AG04449 (cell line): ENCODE measurements around the gene RMND5B.
"Not testable (repeated sequence)": the region's sequence is repeated elsewhere in the genome, so short reads cannot be mapped to it uniquely, and the experiment has no call there.

ENCODE experiments used
- CTCF ChIA-PET: fragments of 350-600 bp; formaldehyde crosslinking; extraction: SDS; loops from one replicate; lab custom pipeline; 2021; ENCODE audit warnings: antibody characterized with exemption; lab: Yijun Ruan, JAX
- POLR2A ChIA-PET: fragments of 400-600, 350-600 bp; formaldehyde crosslinking; extraction: SDS; loops from one replicate; lab custom pipeline; 2020; ENCODE audit warnings: antibody characterized with exemption, inconsistent platforms; lab: Yijun Ruan, JAX
- DNase-seq: peaks from one replicate; pipeline ENCODE4 v3.0.0-alpha.2; 2010; ENCODE audit warnings: low read depth, low spot score
- H3K4me3 ChIP-seq: 2 replicates; pipeline ENCODE4 v1.5.1; 2011; ENCODE audit warnings: low read depth, mild to moderate bottlenecking, control low read depth, low read length
- CTCF ChIP-seq: IDR thresholded peaks from one replicate; pipeline ENCODE4 v1.5.1; 2011; ENCODE audit warnings: mild to moderate bottlenecking, moderate library complexity, low read length, control low read depth, inconsistent platforms; ENCODE audit not compliant: insufficient read depth; ENCODE audit errors: missing control alignments

The RMND5B gene

GRCh38 chr5:178130576-178131445, at the start of gene RMND5B:
Gene RMND5B (plus strand): TSS chr5:178131014. CDS start chr5:178138120, 7,106 bp downstream.
- ChIA-PET CTCF (interaction anchor here (1.4 to 2.5 kb wide), 2 partner anchors 10 to 55 kb away, joined by 4 to 9 read pairs; no protein-coding TSS in a partner anchor), POLR2A (no interaction called here)
- no peak for TF ChIP-seq CTCF
- DNase-seq = no peak
- peak within 1 kb of the TSS; percentile 75 for H3K4me3 ChIP-seq

- DNase-seq = no peak
- no peak overlapping the region for H3K4me3 ChIP-seq
- no peak for TF ChIP-seq CTCF
- POLR2A ChIA-PET = no interaction called here
- CTCF ChIA-PET = no interaction called here
Observed at GRCh38 chr5:178081571-178082243, 49.1 kb upstream of the RMND5B start.

- no peak for DNase-seq
- H3K4me3 ChIP-seq = no peak overlapping the region
- ChIA-PET POLR2A (no interaction called here), CTCF (interaction anchor here (1.0 kb wide), 1 partner anchor 13 kb away, joined by 3 read pairs; no protein-coding TSS in a partner anchor)
- TF ChIP-seq CTCF = no peak
Observed at GRCh38 chr5:178083922-178084321, 46.9 kb upstream of the RMND5B start.

- POLR2A ChIA-PET = no interaction called here
- no peak for TF ChIP-seq CTCF
- no peak for DNase-seq
- no peak overlapping the region for H3K4me3 ChIP-seq
- CTCF ChIA-PET = no interaction called here
Observed at GRCh38 chr5:178085316-178085715, 45.5 kb upstream of the RMND5B start.

- POLR2A ChIA-PET = no interaction called here
- DNase-seq = no peak
- H3K4me3 ChIP-seq = no peak overlapping the region
- TF ChIP-seq CTCF = no peak
- CTCF ChIA-PET = no interaction called here
Observed at GRCh38 chr5:178086266-178086665, 44.5 kb upstream of the RMND5B start.

- H3K4me3 ChIP-seq, POLR2A ChIA-PET, CTCF ChIA-PET, DNase-seq: not testable (repeated sequence)
Observed at GRCh38 chr5:178087199-178087598, 43.6 kb upstream of the RMND5B start.
